Panc1 (cell line): Measurements from ENCODE around the gene ERC2. TPM values are rescaled to one million over a fixed set of nuclear protein-coding genes. Genes with fewer than 3 reads are reported as not detected.

Experiments
- ATAC-seq: fragments of 200-7000 bp; cut with Tn5 transposase; 2 replicates; pipeline ENCODE4 v1.9.1; 2020; ENCODE audit warnings: mild to moderate bottlenecking, moderate library complexity
- BruUV-seq: library from RNA; stranded (reverse); fragments of 400-500 nt; replicated peaks from 2 replicates; lab custom pipeline; 2021; lab: Mats Ljungman, UMichigan
- CTCF ChIA-PET: fragments of 300-600 bp; sonication (Branson Sonifier 250); formaldehyde crosslinking; loops from one replicate; lab custom pipeline; 2022; ENCODE audit warnings: antibody characterized with exemption; lab: Charles Lee
- POLR2A ChIA-PET: fragments of 300-600 bp; sonication (Branson Sonifier 250); formaldehyde crosslinking; loops from one replicate; lab custom pipeline; 2022; ENCODE audit warnings: antibody characterized with exemption; lab: Charles Lee
- DNase-seq: peaks from one replicate; pipeline ENCODE4 v3.0.0-alpha.2; 2010; ENCODE audit warnings: low read depth, low spot score
- H3K27ac ChIP-seq: 2 replicates; pipeline ENCODE4 v1.5.1; 2011; ENCODE audit warnings: mild to moderate bottlenecking, low read length, inconsistent platforms
- H3K27me3 ChIP-seq: fragments of 200-500 bp; sonication (Bioruptor generic); 2 replicates; pipeline ENCODE4 v1.6.0; 2014; ENCODE audit warnings: low read length, inconsistent platforms; ENCODE audit not compliant: control insufficient read depth, insufficient read depth
- H3K36me3 ChIP-seq: fragments of 200-500 bp; sonication (Bioruptor generic); 2 replicates; pipeline ENCODE4 v1.5.1; 2014; ENCODE audit warnings: inconsistent platforms, mild to moderate bottlenecking, low read length, moderate library complexity; ENCODE audit not compliant: control insufficient read depth, insufficient read depth
- H3K4me1 ChIP-seq: 2 replicates; pipeline ENCODE4 v1.5.1; 2011; ENCODE audit warnings: inconsistent platforms, mild to moderate bottlenecking, low read length, moderate library complexity; ENCODE audit not compliant: control insufficient read depth, insufficient read depth
- H3K4me3 ChIP-seq, 2 experiments: 2 replicates each; pipeline ENCODE4 v1.5.1; 2011 to 2012; ENCODE audit warnings: low read depth in 2 of 2, low read length in 2 of 2, mild to moderate bottlenecking in 2 of 2, inconsistent platforms in 1 of 2, moderate library complexity in 1 of 2
- H3K9me3 ChIP-seq: fragments of 200-500 bp; sonication (Bioruptor generic); 2 replicates; pipeline ENCODE4 v1.5.1; 2014; ENCODE audit warnings: low read depth, mild to moderate bottlenecking, inconsistent platforms, low read length, moderate library complexity; ENCODE audit not compliant: control insufficient read depth, insufficient read depth
- POLR2AphosphoS5 ChIP-seq: IDR thresholded peaks from 2 replicates; pipeline ENCODE4 v1.6.1; 2012; ENCODE audit warnings: mild to moderate bottlenecking, low read depth, low read length, moderate library complexity
- SIN3A ChIP-seq: IDR thresholded peaks from 2 replicates; pipeline ENCODE4 v1.6.1; 2012; ENCODE audit warnings: low read depth, mild to moderate bottlenecking, low read length, moderate library complexity, borderline replicate concordance; ENCODE audit not compliant: insufficient read depth
- TCF7L2 ChIP-seq: IDR thresholded peaks from 2 replicates; pipeline ENCODE4 v1.6.1; 2011; ENCODE audit warnings: mild to moderate bottlenecking, low read depth, low read length, inconsistent platforms
- in situ Hi-C: cut with HindIII; loops from 2 replicates; pipeline ENCODE4 v1.10.0; 2016; ENCODE audit warnings: low sequenced_read_pairs, low pct_unique_long_range_greater_than_20kb
- intact Hi-C: fragments of 100-400 bp; cut with micrococcal nuclease; formaldehyde crosslinking; loops from one replicate; pipeline ENCODE4 v1.10.0; 2022; ENCODE audit not compliant: unreplicated experiment
- total RNA-seq: library from RNA; stranded (reverse); gene quantifications from one replicate; pipeline ENCODE4 v1.2.1, GENCODE V29; 2021; ENCODE audit not compliant: unreplicated experiment
- TF ChIP-seq, protein P1 (sequence below): fragments of 450-650 bp; IDR thresholded peaks from 2 replicates; pipeline ENCODE4 v1.5.1; 2017; ENCODE audit warnings: mild to moderate bottlenecking
- TF ChIP-seq, protein P2 (sequence below), 2 experiments: IDR thresholded peaks; 2 replicates each; pipeline ENCODE4 v1.6.1; 2011 to 2012; ENCODE audit warnings: low read depth in 2 of 2, control low read depth in 1 of 2, low read length in 1 of 2, mild to moderate bottlenecking in 1 of 2, moderate library complexity in 1 of 2; ENCODE audit not compliant: insufficient read depth in 1 of 2

The ERC2 gene
- total RNA-seq, 1 experiment from 2014 or later: 0.33 TPM

DNA sequence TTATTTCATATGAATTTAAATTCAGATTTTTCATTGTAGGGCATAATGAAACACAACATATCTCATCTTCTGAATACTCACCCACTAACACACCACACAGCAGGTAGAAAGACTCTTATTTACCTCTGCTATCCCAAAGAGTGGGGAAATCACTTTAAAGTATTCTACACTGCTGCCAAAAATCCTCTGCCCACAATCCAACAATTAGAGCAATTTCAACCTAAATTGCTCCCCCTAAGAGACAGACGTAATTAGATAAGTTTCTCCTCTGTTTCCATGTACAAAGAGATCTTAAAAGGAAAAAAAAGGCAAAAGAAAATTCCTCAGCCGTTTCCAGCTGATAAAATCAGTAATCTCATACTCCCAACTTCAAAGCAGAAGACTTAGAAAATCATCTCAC lies 331.8 kb downstream of the ERC2 start:
- Histone ChIP-seq H3K27me3 (no peaks in the 10 kb centered on the region), H3K4me1 (peaks cover 12% of the 10 kb centered on the region), H3K36me3 (no peaks in the 10 kb centered on the region), H3K27ac (no peak overlapping the region), H3K9me3 (no peaks in the 10 kb centered on the region), H3K4me3 (no peak overlapping the region)
- ATAC-seq (no peak), DNase-seq (no peak)
- ChIA-PET POLR2A (no interaction called here), CTCF (no interaction called here)
- BruUV-seq: no TSS peak
- no peak for TF ChIP-seq SIN3A
- no peak for TF ChIP-seq TCF7L2
- TF ChIP-seq POLR2AphosphoS5: no peak
- TF ChIP-seq, protein P1, sequence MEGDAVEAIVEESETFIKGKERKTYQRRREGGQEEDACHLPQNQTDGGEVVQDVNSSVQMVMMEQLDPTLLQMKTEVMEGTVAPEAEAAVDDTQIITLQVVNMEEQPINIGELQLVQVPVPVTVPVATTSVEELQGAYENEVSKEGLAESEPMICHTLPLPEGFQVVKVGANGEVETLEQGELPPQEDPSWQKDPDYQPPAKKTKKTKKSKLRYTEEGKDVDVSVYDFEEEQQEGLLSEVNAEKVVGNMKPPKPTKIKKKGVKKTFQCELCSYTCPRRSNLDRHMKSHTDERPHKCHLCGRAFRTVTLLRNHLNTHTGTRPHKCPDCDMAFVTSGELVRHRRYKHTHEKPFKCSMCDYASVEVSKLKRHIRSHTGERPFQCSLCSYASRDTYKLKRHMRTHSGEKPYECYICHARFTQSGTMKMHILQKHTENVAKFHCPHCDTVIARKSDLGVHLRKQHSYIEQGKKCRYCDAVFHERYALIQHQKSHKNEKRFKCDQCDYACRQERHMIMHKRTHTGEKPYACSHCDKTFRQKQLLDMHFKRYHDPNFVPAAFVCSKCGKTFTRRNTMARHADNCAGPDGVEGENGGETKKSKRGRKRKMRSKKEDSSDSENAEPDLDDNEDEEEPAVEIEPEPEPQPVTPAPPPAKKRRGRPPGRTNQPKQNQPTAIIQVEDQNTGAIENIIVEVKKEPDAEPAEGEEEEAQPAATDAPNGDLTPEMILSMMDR: no peak
- TF ChIP-seq, protein P2, sequence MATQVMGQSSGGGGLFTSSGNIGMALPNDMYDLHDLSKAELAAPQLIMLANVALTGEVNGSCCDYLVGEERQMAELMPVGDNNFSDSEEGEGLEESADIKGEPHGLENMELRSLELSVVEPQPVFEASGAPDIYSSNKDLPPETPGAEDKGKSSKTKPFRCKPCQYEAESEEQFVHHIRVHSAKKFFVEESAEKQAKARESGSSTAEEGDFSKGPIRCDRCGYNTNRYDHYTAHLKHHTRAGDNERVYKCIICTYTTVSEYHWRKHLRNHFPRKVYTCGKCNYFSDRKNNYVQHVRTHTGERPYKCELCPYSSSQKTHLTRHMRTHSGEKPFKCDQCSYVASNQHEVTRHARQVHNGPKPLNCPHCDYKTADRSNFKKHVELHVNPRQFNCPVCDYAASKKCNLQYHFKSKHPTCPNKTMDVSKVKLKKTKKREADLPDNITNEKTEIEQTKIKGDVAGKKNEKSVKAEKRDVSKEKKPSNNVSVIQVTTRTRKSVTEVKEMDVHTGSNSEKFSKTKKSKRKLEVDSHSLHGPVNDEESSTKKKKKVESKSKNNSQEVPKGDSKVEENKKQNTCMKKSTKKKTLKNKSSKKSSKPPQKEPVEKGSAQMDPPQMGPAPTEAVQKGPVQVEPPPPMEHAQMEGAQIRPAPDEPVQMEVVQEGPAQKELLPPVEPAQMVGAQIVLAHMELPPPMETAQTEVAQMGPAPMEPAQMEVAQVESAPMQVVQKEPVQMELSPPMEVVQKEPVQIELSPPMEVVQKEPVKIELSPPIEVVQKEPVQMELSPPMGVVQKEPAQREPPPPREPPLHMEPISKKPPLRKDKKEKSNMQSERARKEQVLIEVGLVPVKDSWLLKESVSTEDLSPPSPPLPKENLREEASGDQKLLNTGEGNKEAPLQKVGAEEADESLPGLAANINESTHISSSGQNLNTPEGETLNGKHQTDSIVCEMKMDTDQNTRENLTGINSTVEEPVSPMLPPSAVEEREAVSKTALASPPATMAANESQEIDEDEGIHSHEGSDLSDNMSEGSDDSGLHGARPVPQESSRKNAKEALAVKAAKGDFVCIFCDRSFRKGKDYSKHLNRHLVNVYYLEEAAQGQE (IDR thresholded peaks at IDR 0.05; ENCODE audit: insufficient read depth in 1 of 2, low read depth in 2 of 2, low read length in 1 of 2): no peak
- intact Hi-C loops (no loop called here), in situ Hi-C loops (no loop called here)

DNA sequence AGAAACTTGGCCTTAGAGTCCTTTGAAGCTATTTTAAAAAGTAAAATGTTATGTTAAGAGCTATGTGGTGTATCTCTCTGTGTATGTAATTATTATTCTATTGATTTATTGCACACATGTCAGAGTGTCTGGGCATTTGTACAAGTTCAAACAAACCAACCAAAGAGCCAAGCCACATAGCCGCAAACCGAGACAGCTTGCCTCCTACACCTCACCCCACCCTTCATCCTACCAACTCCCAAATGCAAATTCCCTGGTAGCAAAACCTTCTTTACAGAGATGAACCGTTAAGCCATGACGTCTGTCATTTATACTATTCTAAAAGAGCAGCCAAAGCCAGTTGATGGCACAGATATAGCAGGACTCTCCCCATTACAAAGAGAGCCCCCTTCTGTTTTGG lies 332.3 kb downstream of the ERC2 start:
- H3K27ac ChIP-seq: no peak overlapping the region
- peaks cover 16% of the 10 kb centered on the region for H3K4me1 ChIP-seq
- H3K36me3 ChIP-seq: no peaks in the 10 kb centered on the region
- no peak for DNase-seq
- intact Hi-C loops: no loop called here
- H3K4me3 ChIP-seq: no peak overlapping the region
- in situ Hi-C loops: no loop called here
- no TSS peak for BruUV-seq
- no peaks in the 10 kb centered on the region for H3K27me3 ChIP-seq
- TF ChIP-seq TCF7L2 (no peak), SIN3A (no peak), POLR2AphosphoS5 (no peak)
- TF ChIP-seq, protein P2 (IDR thresholded peaks at IDR 0.05; ENCODE audit: insufficient read depth in 1 of 2, low read depth in 2 of 2, low read length in 1 of 2): no peak
- TF ChIP-seq, protein P1: no peak
- ChIA-PET POLR2A (no interaction called here), CTCF (no interaction called here)
- no peak for ATAC-seq
- H3K9me3 ChIP-seq: no peaks in the 10 kb centered on the region
